Measurements from ENCODE around the gene CHFR.

CHFR gene

DNA sequence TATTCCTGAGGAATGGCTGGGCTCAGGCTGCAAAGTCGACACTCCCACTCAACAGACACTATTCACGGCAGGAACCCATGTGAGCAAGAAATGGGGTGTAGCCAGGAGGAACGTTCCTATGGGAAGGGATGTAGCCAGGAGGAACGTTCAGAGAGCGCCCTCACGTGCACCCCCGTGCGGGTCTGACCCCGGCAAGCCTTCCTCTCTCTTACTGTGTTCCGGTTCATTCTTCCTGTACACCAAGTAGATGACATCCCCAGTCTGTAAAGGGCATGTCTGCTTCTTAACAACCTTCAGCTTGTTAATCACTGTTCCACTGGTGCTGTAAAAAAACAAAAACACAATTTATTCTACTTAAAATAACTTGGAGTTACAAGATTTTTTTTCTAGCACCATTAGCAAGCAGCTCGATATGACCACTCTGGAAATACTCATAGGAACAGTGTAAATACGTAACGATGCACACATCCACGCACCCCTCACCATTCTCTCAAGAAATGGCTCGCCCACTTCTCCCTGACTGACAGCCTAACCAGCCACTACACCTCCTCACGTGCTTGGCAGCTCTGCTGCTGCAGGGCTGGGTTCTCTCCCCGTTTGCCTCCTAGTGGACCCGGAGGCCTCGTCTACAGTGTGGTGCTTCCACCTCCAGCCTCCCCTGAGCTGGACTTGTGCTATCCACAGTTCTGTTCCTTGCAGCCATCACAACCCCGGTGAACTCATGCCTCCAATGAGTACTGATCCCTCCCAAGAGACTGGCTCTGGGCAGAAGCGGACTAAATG is 15.1 kb downstream of the CHFR start:
- Histone ChIP-seq H3K27me3 (ENCODE audit: insufficient read depth, low read length, poor library complexity, severe bottlenecking) (no peaks in the 10 kb centered on the region), H3K9ac (ENCODE audit: low read depth, low read length, poor library complexity, severe bottlenecking) (no peak overlapping the region), H4K20me1 (ENCODE audit: insufficient read depth, low read length, poor library complexity, severe bottlenecking) (no peaks in the 10 kb centered on the region), H3K4me3 (ENCODE audit: low read length, poor library complexity, severe bottlenecking) (no peak overlapping the region), H3K36me3 (ENCODE audit: insufficient read depth, low read length) (no peaks in the 10 kb centered on the region), H2AFZ (ENCODE audit: low read length) (no peak overlapping the region), H3K79me2 (ENCODE audit: insufficient read depth, low read length) (no peaks in the 10 kb centered on the region), H3K9me2 (replicated peaks; ENCODE audit: low read depth, low read length) (no peaks in the 10 kb centered on the region), H3K4me1 (ENCODE audit: insufficient read depth, low read length, poor library complexity, severe bottlenecking) (no peaks in the 10 kb centered on the region), H3F3A (ENCODE audit: low read depth) (no peaks in the 10 kb centered on the region), H3K9me3 (ENCODE audit: insufficient read depth, low read depth, low read length) (peaks cover 12% of the 10 kb centered on the region; the same call in 1 of the 2 replicates), H3K4me2 (ENCODE audit: low read depth, low read length, poor library complexity, severe bottlenecking) (no peak overlapping the region)
- no peak for TF ChIP-seq EZH2phosphoT487 (IDR thresholded peaks at IDR 0.05; ENCODE audit: borderline replicate concordance)
- TF ChIP-seq CTCF (conservative IDR thresholded peaks at IDR 0.05; ENCODE audit: low read length), result no peak

DNA sequence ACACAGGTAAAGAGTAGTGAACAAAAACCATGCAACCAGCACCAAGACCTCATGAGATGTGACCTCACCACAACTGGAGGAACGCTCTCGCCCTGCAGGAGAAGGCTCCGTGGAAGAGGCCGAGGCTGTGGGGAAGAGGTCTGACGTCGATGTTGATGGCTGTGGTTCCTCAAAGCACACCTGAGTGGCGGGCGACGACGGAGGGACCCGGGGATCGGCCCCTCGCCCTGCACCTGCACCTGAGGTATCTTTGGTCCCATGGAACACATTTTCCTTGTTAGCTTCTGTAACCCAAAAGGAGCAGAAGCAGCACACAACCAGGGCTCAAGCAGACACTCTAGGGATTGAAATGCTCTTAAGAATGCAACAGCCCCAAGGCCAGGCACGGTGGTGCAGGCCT is 17.9 kb downstream of the CHFR start:
- TF ChIP-seq CTCF (conservative IDR thresholded peaks at IDR 0.05; ENCODE audit: low read length) (no peak), EZH2phosphoT487 (IDR thresholded peaks at IDR 0.05; ENCODE audit: borderline replicate concordance) (no peak)
- Histone ChIP-seq H3K9me2 (replicated peaks; ENCODE audit: low read depth, low read length) (no peaks in the 10 kb centered on the region), H3K79me2 (ENCODE audit: insufficient read depth, low read length) (no peaks in the 10 kb centered on the region), H3K9me3 (ENCODE audit: insufficient read depth, low read depth, low read length) (peaks cover 6% of the 10 kb centered on the region; the same call in 1 of the 2 replicates), H3F3A (ENCODE audit: low read depth) (no peaks in the 10 kb centered on the region), H3K4me2 (ENCODE audit: low read depth, low read length, poor library complexity, severe bottlenecking) (no peak overlapping the region), H3K9ac (ENCODE audit: low read depth, low read length, poor library complexity, severe bottlenecking) (no peak overlapping the region), H3K4me3 (ENCODE audit: low read length, poor library complexity, severe bottlenecking) (no peak overlapping the region), H2AFZ (ENCODE audit: low read length) (no peak overlapping the region), H3K4me1 (ENCODE audit: insufficient read depth, low read length, poor library complexity, severe bottlenecking) (no peaks in the 10 kb centered on the region), H3K36me3 (ENCODE audit: insufficient read depth, low read length) (no peaks in the 10 kb centered on the region), H3K27me3 (ENCODE audit: insufficient read depth, low read length, poor library complexity, severe bottlenecking) (no peaks in the 10 kb centered on the region), H4K20me1 (ENCODE audit: insufficient read depth, low read length, poor library complexity, severe bottlenecking) (no peaks in the 10 kb centered on the region)

GRCh38 chr12:132866251-132866828 is 21.1 kb downstream of the CHFR start:
- Histone ChIP-seq H2AFZ (ENCODE audit: low read length) (no peak overlapping the region), H3K79me2 (ENCODE audit: insufficient read depth, low read length) (no peaks in the 10 kb centered on the region), H3K27me3 (ENCODE audit: insufficient read depth, low read length, poor library complexity, severe bottlenecking) (no peaks in the 10 kb centered on the region), H3K4me2 (ENCODE audit: low read depth, low read length, poor library complexity, severe bottlenecking) (no peak overlapping the region), H3K9me2 (replicated peaks; ENCODE audit: low read depth, low read length) (no peaks in the 10 kb centered on the region), H3K9ac (ENCODE audit: low read depth, low read length, poor library complexity, severe bottlenecking) (no peak overlapping the region), H3K36me3 (ENCODE audit: insufficient read depth, low read length) (no peaks in the 10 kb centered on the region), H3K9me3 (ENCODE audit: insufficient read depth, low read depth, low read length) (peaks cover 5% of the 10 kb centered on the region; the same call in 1 of the 2 replicates), H4K20me1 (ENCODE audit: insufficient read depth, low read length, poor library complexity, severe bottlenecking) (no peaks in the 10 kb centered on the region), H3K4me3 (ENCODE audit: low read length, poor library complexity, severe bottlenecking) (no peak overlapping the region), H3F3A (ENCODE audit: low read depth) (no peaks in the 10 kb centered on the region), H3K4me1 (ENCODE audit: insufficient read depth, low read length, poor library complexity, severe bottlenecking) (no peaks in the 10 kb centered on the region)
- TF ChIP-seq EZH2phosphoT487 (IDR thresholded peaks at IDR 0.05; ENCODE audit: borderline replicate concordance), result no peak
- no peak for TF ChIP-seq CTCF (conservative IDR thresholded peaks at IDR 0.05; ENCODE audit: low read length)

All from Loucy (cell line).